Posterior cingulate gyrus (tissue), 11 donors: ENCODE measurements around the gene COL1A2.
A peak's percentile ranks its signal among the peaks of the same experiment; 100 is the strongest.

Experiments
- DNase-seq, 10 donors: peaks; one replicate each; pipeline versions ENCODE4 v3.0.0 to v3.0.0-alpha.2; 2020 to 2021; ENCODE audit warnings: mixed read lengths in 3 of 10
- intact Hi-C: fragments of 100-400 bp; cut with DNase I; formaldehyde crosslinking; loops from one replicate; pipeline ENCODE4 v1.15.1; 2023

COL1A2 gene

GRCh38 chr7:94406696-94407095 lies 12.0 kb downstream of the COL1A2 start:
- no peak for DNase-seq
- intact Hi-C loops = no loop called here

- DNase-seq = peak in 1 of 10 donors; percentile 62
- intact Hi-C loops = no loop called here
Observed at GRCh38 chr7:94409200-94409948, 14.7 kb downstream of the COL1A2 start.

- intact Hi-C loops = no loop called here
- DNase-seq = no peak
Observed at GRCh38 chr7:94410413-94411187, 15.9 kb downstream of the COL1A2 start.

- DNase-seq = no peak
- intact Hi-C loops = no loop called here
Observed at GRCh38 chr7:94411188-94411466, 16.4 kb downstream of the COL1A2 start.

- no peak for DNase-seq
- intact Hi-C loops = no loop called here
Observed at GRCh38 chr7:94412762-94413322, 18.1 kb downstream of the COL1A2 start.

GRCh38 chr7:94414481-94414880 lies 19.8 kb downstream of the COL1A2 start:
- intact Hi-C loops = no loop called here
- no peak for DNase-seq

GRCh38 chr7:94414980-94415379 lies 20.3 kb downstream of the COL1A2 start:
- intact Hi-C loops = no loop called here
- DNase-seq = no peak

- intact Hi-C loops = no loop called here
- DNase-seq = no peak
Observed at GRCh38 chr7:94417306-94417705, 22.6 kb downstream of the COL1A2 start.

GRCh38 chr7:94417901-94418300 lies 23.2 kb downstream of the COL1A2 start:
- intact Hi-C loops = no loop called here
- no peak for DNase-seq

GRCh38 chr7:94418851-94419250 lies 24.2 kb downstream of the COL1A2 start:
- intact Hi-C loops = no loop called here

GRCh38 chr7:94420328-94420727 lies 25.6 kb downstream of the COL1A2 start:
- intact Hi-C loops = no loop called here
- no peak for DNase-seq

More at GRCh38 chr7:94418851-94419250, 24.2 kb downstream of the COL1A2 start:
- DNase-seq = no peak

GRCh38 chr7:94421681-94422080 lies 27.0 kb downstream of the COL1A2 start:
- no peak for DNase-seq
- intact Hi-C loops = no loop called here

GRCh38 chr7:94422136-94422535 lies 27.4 kb downstream of the COL1A2 start:
- intact Hi-C loops = no loop called here
- DNase-seq = no peak

GRCh38 chr7:94422827-94423460 lies 28.2 kb downstream of the COL1A2 start:
- intact Hi-C loops = no loop called here

GRCh38 chr7:94423863-94424735 lies 29.4 kb downstream of the COL1A2 start:
- DNase-seq = no peak
- intact Hi-C loops = no loop called here

More at GRCh38 chr7:94422827-94423460, 28.2 kb downstream of the COL1A2 start:
- DNase-seq = no peak

GRCh38 chr7:94425546-94425945 lies 30.9 kb downstream of the COL1A2 start:
- intact Hi-C loops = no loop called here
- DNase-seq = no peak

- intact Hi-C loops = no loop called here
Observed at GRCh38 chr7:94426980-94427875, 32.5 kb downstream of the COL1A2 start.

GRCh38 chr7:94429153-94429552 lies 34.5 kb downstream of the COL1A2 start:
- intact Hi-C loops = no loop called here
- no peak for DNase-seq

More at GRCh38 chr7:94426980-94427875, 32.5 kb downstream of the COL1A2 start:
- peak in 1 of 10 donors; percentile 55 for DNase-seq

GRCh38 chr7:94431176-94431575 lies 36.5 kb downstream of the COL1A2 start:
- DNase-seq = no peak
- intact Hi-C loops = no loop called here
